Activated CD8-positive, alpha-beta memory T cell treated with anti-CD3 and anti-CD28 coated beads for 1 hour (primary cell): Measurements from ENCODE around the gene KIF14.
A peak's percentile ranks its signal among the peaks of the same experiment; 100 is the strongest.
"Not testable (repeated sequence)": the region's sequence is repeated elsewhere in the genome, so short reads cannot be mapped to it uniquely, and the experiment has no call there.

ENCODE experiments used
- DNase-seq, 2 donors: peaks; one replicate each; pipeline ENCODE4 v3.0.0-alpha.2; 2020; ENCODE audit warnings: low read depth in 1 of 2; ENCODE audit errors: extremely low read depth in 1 of 2

KIF14 gene

DNA sequence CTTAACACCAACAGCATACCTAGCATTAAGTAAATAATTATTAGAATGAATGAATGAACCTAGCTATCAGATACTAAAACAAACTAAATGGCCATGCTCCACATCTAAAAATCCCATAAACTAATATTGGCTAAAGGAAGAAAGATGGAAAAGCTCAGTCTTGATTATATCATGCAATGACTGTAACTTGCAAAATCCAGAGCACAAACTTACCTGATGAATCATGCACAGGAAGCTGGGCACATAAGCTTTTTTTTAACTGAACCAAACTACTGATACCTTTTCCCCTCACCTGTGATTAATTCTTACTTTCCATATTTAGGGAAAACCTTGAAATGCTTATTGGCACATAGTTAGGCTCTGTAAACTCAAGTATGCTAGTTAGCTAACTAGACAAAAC lies 70.2 kb downstream of the KIF14 start:
- DNase-seq: no peak

- DNase-seq: no peak
Observed at GRCh38 chr1:200547386-200547785, 73.2 kb downstream of the KIF14 start.

- no peak for DNase-seq
Observed at GRCh38 chr1:200546577-200546976, 74.0 kb downstream of the KIF14 start.

DNA sequence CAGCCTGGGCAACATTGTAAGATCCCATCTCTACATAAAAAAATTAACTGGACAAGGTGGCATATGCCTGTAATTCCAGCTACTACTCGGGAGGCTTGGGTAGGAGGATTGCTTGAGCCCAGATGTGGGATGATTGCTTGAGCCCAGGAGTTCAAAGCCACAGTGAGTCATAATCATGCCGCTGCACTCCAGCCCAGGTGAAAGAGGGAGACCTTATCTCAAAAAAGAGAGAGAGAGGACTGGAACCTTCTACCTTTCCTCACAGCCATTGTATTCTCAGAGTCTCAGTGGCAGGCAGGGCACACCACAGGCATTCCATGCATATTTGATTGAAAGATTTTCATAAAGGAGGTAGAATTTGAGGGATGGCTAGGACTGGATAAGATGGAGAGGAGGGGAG lies 78.4 kb downstream of the KIF14 start:
- DNase-seq: no peak

DNA sequence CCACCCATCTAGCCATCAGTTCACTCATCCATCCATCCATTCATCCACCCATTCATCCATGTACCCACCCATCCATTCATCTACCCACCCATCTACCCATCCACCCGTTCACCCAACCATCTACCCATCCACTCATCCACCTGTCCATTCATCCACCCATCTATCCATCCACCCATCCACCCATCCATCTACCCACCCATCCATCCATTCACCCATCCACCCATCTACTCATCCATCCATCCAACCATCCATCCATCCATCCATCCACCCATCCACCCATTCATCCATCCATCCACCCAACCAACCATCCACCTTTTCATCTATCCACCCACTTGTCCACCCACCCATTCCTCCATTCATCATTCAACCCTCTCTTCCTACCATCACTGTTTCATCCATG lies 80.3 kb downstream of the KIF14 start:
- DNase-seq: no peak

DNA sequence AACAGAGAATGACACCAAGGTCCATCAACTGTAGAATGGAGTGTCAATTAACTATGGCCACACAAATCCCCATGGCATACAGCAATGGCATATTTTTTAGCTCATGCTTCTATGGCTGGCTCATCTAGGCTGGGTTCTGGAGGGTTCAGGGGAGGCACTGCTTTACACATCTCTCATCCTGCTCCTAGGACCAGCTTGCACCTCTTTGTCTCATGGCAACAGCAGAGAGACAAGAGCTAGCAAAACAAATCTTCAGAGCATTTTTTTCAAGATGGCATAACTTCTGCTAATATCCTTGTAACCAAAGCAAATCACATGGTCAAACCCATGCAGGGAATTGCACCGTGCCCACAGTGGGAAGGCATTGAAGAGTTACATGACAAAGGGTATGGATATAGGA lies 82.4 kb downstream of the KIF14 start:
- no peak for DNase-seq

GRCh38 chr1:200535605-200536004 lies 84.9 kb downstream of the KIF14 start:
- DNase-seq: no peak

DNA sequence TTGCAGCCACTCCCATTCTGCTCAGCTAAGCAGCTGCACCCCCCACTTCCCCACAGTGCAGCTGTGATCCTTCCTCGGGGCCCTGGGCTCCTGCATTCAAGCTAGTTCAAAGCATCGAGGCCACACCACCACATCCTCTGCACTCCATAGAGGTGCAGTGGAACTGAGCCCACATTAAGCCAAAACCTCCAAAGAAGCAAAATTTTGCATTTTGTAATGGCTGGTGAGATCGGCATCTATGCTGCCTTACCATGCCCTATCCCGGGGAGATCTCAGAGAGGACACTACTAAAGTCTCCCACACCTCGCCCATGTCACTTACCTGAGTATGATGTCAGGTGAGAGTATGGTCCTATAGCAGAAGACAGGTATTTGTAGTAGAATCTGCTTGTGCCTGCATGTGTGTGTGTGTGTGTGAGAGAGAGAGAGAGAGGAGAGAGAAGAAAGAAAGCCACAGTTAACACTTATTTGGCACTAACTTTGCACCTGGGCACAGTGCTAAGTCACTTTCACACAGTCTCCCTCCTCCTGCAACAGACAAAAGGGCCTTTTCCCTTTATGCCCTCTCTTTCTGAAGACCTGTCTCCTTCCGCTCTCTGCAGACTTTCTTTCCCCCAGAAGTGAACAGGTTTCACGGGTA lies 89.8 kb downstream of the KIF14 start:
- DNase-seq: peak in 1 of 2 donors; percentile 11

DNA sequence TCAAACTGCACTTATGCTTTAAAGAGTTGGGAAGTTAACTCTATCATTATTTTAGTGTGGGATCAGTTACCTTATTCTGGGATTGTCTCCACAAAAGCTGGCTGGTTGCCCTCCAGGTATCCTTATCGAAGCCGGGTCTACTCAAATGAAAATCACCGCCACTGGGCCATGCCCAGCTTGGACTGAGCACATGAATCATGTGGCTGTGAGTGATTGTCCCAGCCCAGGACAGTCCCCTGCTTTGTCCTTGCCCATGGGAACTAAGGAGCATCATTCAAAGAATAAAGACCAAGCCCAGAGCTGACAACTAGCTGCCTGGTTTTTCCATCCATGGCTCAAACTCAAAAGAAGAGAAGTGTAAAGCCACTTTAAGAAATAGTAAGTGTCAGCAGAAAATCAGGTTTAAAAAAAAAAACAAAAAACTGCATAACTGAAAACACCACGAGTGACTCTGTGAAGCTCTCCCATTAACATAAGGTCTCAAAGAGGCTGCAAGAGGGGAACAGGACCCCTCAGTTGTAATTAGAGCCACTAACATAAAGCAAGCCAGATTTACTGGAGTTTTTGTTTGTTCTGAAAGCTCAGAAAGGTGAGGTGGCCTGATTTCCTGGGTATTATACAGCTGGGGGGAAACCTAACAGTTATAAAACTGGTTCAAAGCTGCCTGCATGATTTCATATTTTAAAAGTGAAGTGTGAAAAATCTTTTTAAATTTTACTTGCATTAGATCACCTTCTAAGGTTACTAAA lies 91.5 kb downstream of the KIF14 start:
- no peak for DNase-seq

DNA sequence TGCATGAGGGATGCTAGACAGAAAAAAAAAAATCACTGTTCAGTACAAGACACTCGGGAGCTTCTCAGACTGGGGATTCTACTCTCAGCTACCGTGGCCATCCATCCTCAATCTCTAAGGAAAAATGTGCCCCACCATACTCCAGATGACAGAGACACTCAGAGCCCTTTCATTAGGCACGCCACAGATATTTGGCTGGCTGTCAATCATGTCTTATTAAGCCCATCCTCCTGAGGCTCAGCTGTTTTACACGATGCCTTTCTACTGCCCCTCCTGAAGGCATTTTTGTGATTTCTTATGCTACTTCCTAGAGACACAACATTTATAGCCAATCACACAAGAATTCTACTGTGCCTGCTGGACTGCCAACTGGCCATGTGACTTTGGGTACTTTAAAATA lies 92.9 kb downstream of the KIF14 start:
- no peak for DNase-seq

- no peak for DNase-seq
Observed at GRCh38 chr1:200526709-200527612, 93.6 kb downstream of the KIF14 start.

DNA sequence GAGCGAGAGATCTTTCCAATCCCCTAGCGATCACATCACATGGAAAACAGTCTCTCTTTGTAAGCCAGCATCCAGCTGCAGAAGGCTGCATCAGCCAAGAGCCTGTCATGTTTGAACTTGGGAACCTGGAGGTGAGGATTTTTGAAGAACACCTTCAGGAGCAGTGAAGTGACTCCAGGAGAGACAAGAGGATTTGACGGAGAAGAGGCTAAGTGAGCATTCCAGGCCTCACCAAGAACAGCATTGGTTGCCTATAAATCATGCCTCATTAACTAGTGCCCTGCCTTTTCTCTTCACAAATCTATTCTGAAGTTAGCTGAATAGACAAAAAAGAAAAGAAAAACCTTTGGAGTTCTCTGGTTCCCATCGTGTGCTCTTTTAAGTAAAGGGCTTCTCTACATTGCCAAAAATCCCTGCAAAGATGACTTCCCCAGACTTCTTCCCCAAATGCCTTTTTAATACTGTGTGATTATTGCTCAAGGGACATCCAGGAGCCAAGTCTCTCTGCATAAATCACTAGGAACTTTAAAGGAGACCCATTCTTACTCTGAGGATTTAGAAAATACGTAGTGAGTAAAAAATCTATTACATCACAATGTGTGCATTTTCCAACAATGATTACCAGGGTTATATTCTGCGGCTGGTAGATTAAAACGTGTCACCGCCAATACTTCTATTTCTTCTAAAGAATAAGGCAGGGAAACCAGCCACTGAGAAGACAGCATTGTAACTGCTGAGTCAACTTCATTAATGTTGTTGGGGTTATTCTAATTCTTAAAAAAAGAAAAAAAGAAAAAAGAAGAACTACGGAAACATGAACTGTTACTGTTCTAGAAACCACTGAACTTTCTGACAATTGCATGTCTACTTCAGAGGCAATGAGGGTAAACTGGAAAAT lies 95.2 kb downstream of the KIF14 start:
- no peak for DNase-seq

- DNase-seq: not testable (repeated sequence)
Observed at GRCh38 chr1:200524551-200524950, 96.0 kb downstream of the KIF14 start.

DNA sequence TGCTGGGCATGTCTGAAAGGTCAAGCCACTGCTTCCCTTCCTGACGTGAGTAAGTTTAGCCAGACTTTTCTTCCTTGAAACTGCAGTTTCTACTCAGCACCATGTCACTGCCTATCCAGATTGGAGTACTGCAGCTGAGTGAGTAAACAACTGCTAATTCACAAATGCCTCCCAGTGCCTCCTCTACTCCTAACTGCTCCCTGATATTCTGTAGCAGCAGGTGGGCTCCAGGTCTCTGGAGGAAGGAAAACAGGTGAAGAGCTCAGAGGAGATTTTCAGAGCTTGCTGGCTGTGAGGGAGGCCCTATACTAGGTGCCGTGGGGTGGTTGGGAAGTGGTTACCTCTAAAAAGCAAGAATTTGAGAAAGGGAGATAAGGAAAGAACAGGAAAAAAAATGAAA lies 96.5 kb downstream of the KIF14 start:
- DNase-seq: no peak

- no peak for DNase-seq
Observed at GRCh38 chr1:200520735-200521134, 99.8 kb downstream of the KIF14 start.

DNA sequence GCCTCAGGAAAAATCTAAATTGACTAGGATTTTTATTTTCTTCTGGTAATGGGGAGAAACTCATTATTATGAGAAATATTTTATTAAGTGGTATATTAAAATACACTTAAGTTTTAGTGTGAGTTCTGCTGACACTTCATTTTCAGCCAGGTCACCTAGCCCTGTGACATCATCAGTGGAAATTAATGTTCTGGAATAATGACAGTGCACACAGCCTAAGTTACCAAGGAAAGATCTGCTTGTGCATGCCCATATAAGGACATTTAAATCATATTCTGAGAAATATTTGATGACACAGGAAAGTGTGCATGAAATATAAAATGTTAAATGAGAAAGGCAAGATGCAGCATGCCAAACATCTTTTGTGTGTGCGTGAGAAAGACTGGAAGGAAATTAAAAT lies 102.0 kb downstream of the KIF14 start:
- DNase-seq: no peak

GRCh38 chr1:200512191-200512590 lies 108.4 kb downstream of the KIF14 start:
- DNase-seq: no peak

- DNase-seq: peak; percentile 29 to 43
Observed at GRCh38 chr1:200510228-200510623, 110.3 kb downstream of the KIF14 start.

GRCh38 chr1:200506471-200506870 lies 114.1 kb downstream of the KIF14 start:
- no peak for DNase-seq

GRCh38 chr1:200505257-200505656 lies 115.3 kb downstream of the KIF14 start:
- DNase-seq: no peak
